Tibial nerve (tissue), 4 donors: ENCODE measurements around the gene SHOX. TPM values are rescaled to one million over a fixed set of nuclear protein-coding genes. Genes with fewer than 3 reads are reported as not detected.

Experiments
- DNase-seq, 2 donors: peaks; one replicate each; pipeline ENCODE4 v3.0.0-alpha.2; 2019; ENCODE audit warnings: low spot score in 2 of 2
- H3K27ac ChIP-seq, 4 donors: fragments of 200-600 bp; sonication (generic) in 3 of 4; one replicate each; pipeline ENCODE4 v1.5.1; 2017 to 2019; ENCODE audit warnings: mild to moderate bottlenecking in 1 of 4
- H3K27me3 ChIP-seq, 2 donors: fragments of 200-600 bp; sonication (generic) in 1 of 2; one replicate each; pipeline versions ENCODE4 v1.5.1 to v1.6.0; 2017 to 2019
- H3K36me3 ChIP-seq, 3 donors: fragments of 200-600 bp; sonication (generic); one replicate each; pipeline ENCODE4 v1.5.1; 2018 to 2019
- H3K4me1 ChIP-seq, 4 donors: fragments of 200-600 bp; sonication (generic) in 3 of 4; one replicate each; pipeline ENCODE4 v1.5.1; 2017 to 2019
- H3K4me3 ChIP-seq, 4 donors: fragments of 200-600 bp; sonication (generic) in 3 of 4; one replicate each; pipeline ENCODE4 v1.5.1; 2017 to 2019; ENCODE audit warnings: mild to moderate bottlenecking in 1 of 4, moderate library complexity in 1 of 4
- H3K9me3 ChIP-seq, 4 donors: fragments of 200-600 bp; sonication (generic) in 3 of 4; one replicate each; pipeline ENCODE4 v1.5.1; 2017 to 2019
- CTCF ChIP-seq, 5 experiments: fragments of 200-600 bp in 3 of 5; fragments of 450-650 bp in 2 of 5; sonication (generic) in 3 of 5; IDR thresholded peaks; one replicate each; pipeline ENCODE4 v1.5.1; 2016 to 2019; ENCODE audit warnings: antibody characterized with exemption in 5 of 5, mild to moderate bottlenecking in 3 of 5, moderate library complexity in 2 of 5
- EP300 ChIP-seq, 2 donors: sonication (generic); formaldehyde crosslinking; IDR thresholded peaks; one replicate each; pipeline ENCODE4 v1.6.1; 2017; ENCODE audit warnings: antibody characterized with exemption in 2 of 2, mild to moderate bottlenecking in 1 of 2
- POLR2A ChIP-seq, 2 donors: fragments of 450-650 bp; IDR thresholded peaks; one replicate each; pipeline ENCODE4 v1.6.1; 2017; ENCODE audit warnings: antibody characterized with exemption in 2 of 2, mild to moderate bottlenecking in 2 of 2, moderate library complexity in 2 of 2
- WGBS, 2 donors: methylation state at CpG; one replicate each; pipeline ENCODE4 v1.1.5; 2018; 5-methylcytosine and 5-hydroxymethylcytosine counted together
- total RNA-seq, 4 donors: library from RNA; depleted of rRNA; stranded (reverse); fragments of >200 nt; gene quantifications; one replicate each; pipeline ENCODE4 v1.1.0, GENCODE V29; 2016

Gene SHOX
- total RNA-seq, 4 donors from 2014 or later = 0.60 to 1.8 TPM; not detected in 2

- peak overlapping the region in 2 of 4 donors; percentile 24 to 27 for H3K4me3 ChIP-seq
- H3K4me1 ChIP-seq = peaks cover 0 to 13% (median 0%) of the 10 kb centered on the region in 4 donors
- H3K9me3 ChIP-seq = peaks cover 0 to 3% (median 0%) of the 10 kb centered on the region in 4 donors
- WGBS, 2 donors = 2 to 7% methylated on average over 46 to 77 of the region's 95 CpGs
- peaks cover 0 to 66% of the 10 kb centered on the region in 2 donors for H3K27me3 ChIP-seq
- DNase-seq = no peak
- H3K27ac ChIP-seq = no peak overlapping the region
- TF ChIP-seq POLR2A (IDR thresholded peaks at IDR 0.05) (no peak), EP300 (IDR thresholded peaks at IDR 0.05) (no peak), CTCF (IDR thresholded peaks at IDR 0.05) (no peak)
- no peaks in the 10 kb centered on the region for H3K36me3 ChIP-seq
These were observed 14.0 kb downstream of the SHOX start for GRCh38 chrX:644304-645281.

- TF ChIP-seq EP300 (IDR thresholded peaks at IDR 0.05) = no peak
- TF ChIP-seq POLR2A (IDR thresholded peaks at IDR 0.05) = no peak
- TF ChIP-seq CTCF (IDR thresholded peaks at IDR 0.05) = no peak
- Histone ChIP-seq H3K4me3 (no peak overlapping the region), H3K27ac (no peak overlapping the region), H3K9me3 (peaks cover 0 to 10% (median 0%) of the 10 kb centered on the region in 4 donors), H3K27me3 (peaks cover 0 to 50% of the 10 kb centered on the region in 2 donors), H3K36me3 (no peaks in the 10 kb centered on the region), H3K4me1 (peaks cover 0 to 13% (median 0%) of the 10 kb centered on the region in 4 donors)
- WGBS, 2 donors = 54 to 57% methylated on average over 3 of the region's 3 CpGs
- DNase-seq = no peak
These were observed 15.6 kb downstream of the SHOX start for GRCh38 chrX:646228-646495.

- Histone ChIP-seq H3K9me3 (peaks cover 0 to 10% (median 0%) of the 10 kb centered on the region in 4 donors), H3K27me3 (peaks cover 0 to 50% of the 10 kb centered on the region in 2 donors), H3K36me3 (no peaks in the 10 kb centered on the region), H3K4me1 (peaks cover 0 to 13% (median 0%) of the 10 kb centered on the region in 4 donors), H3K27ac (no peak overlapping the region), H3K4me3 (no peak overlapping the region)
- no peak for DNase-seq
- TF ChIP-seq POLR2A (IDR thresholded peaks at IDR 0.05) (no peak), EP300 (IDR thresholded peaks at IDR 0.05) (no peak), CTCF (IDR thresholded peaks at IDR 0.05) (no peak)
- 82 to 87% methylated on average over 9 of the region's 9 CpGs for WGBS, 2 donors
These were observed 16.2 kb downstream of the SHOX start for GRCh38 chrX:646796-647195.

- no peak overlapping the region for H3K27ac ChIP-seq
- DNase-seq = no peak
- H3K9me3 ChIP-seq = peaks cover 0 to 10% (median 0%) of the 10 kb centered on the region in 4 donors
- WGBS, 2 donors = 78 to 82% methylated on average over 15 of the region's 15 CpGs
- TF ChIP-seq EP300 (IDR thresholded peaks at IDR 0.05) (no peak), CTCF (IDR thresholded peaks at IDR 0.05) (no peak), POLR2A (IDR thresholded peaks at IDR 0.05) (no peak)
- H3K27me3 ChIP-seq = peaks cover 0 to 27% of the 10 kb centered on the region in 2 donors
- H3K36me3 ChIP-seq = no peaks in the 10 kb centered on the region
- H3K4me1 ChIP-seq = peaks cover 0 to 9% (median 0%) of the 10 kb centered on the region in 4 donors
- H3K4me3 ChIP-seq = no peak overlapping the region
These were observed 18.6 kb downstream of the SHOX start for GRCh38 chrX:649166-649565.

GRCh38 chrX:650324-650723 is 19.7 kb downstream of the SHOX start:
- peaks cover 0 to 19% of the 10 kb centered on the region in 2 donors for H3K27me3 ChIP-seq
- H3K4me3 ChIP-seq = no peak overlapping the region
- no peaks in the 10 kb centered on the region for H3K36me3 ChIP-seq
- H3K4me1 ChIP-seq = no peaks in the 10 kb centered on the region
- WGBS, 2 donors = 85% methylated on average over 15 of the region's 15 CpGs
- H3K9me3 ChIP-seq = peaks cover 0 to 10% (median 0%) of the 10 kb centered on the region in 4 donors
- H3K27ac ChIP-seq = no peak overlapping the region
- TF ChIP-seq EP300 (IDR thresholded peaks at IDR 0.05) (no peak), POLR2A (IDR thresholded peaks at IDR 0.05) (no peak), CTCF (IDR thresholded peaks at IDR 0.05) (no peak)
- no peak for DNase-seq
